PC-9 (cell line): Measurements from ENCODE around the gene ZNF774. TPM values are rescaled to one million over a fixed set of nuclear protein-coding genes. Genes with fewer than 3 reads are reported as not detected.
A peak's percentile ranks its signal among the peaks of the same experiment; 100 is the strongest.

Source experiments
- BruUV-seq: library from RNA; stranded (reverse); fragments of 400-500 nt; replicated peaks from 2 replicates; lab custom pipeline; 2021; lab: Mats Ljungman, UMichigan
- CTCF ChIA-PET: fragments of 300-600 bp; sonication (Branson Sonifier 250); formaldehyde crosslinking; loops from one replicate; lab custom pipeline; 2022; ENCODE audit warnings: antibody characterized with exemption; lab: Charles Lee
- POLR2A ChIA-PET: fragments of 300-600 bp; sonication (Branson Sonifier 250); formaldehyde crosslinking; loops from one replicate; lab custom pipeline; 2022; ENCODE audit warnings: antibody characterized with exemption; ENCODE audit not compliant: unreplicated experiment; lab: Charles Lee
- DNase-seq, 2 experiments: peaks; one replicate each; pipeline versions ENCODE4 v3.0.0 to v3.0.0-alpha.2; 2015 to 2022; ENCODE audit warnings: mixed read lengths in 1 of 2
- H2AFZ ChIP-seq: fragments of 200-600 bp; sonication (generic); 2 replicates; pipeline ENCODE4 v1.8.1; 2017; ENCODE audit warnings: antibody characterized with exemption
- H3F3A ChIP-seq: fragments of 200-600 bp; sonication (generic); 2 replicates; pipeline ENCODE4 v1.8.1; 2017; ENCODE audit warnings: antibody characterized with exemption, mild to moderate bottlenecking, low read depth; ENCODE audit not compliant: insufficient read depth
- H3K27ac ChIP-seq: fragments of 200-600 bp; sonication (generic); 2 replicates; pipeline ENCODE4 v1.6.1; 2016; ENCODE audit warnings: mixed run types
- H3K27me3 ChIP-seq: fragments of 200-600 bp; sonication (generic); 2 replicates; pipeline ENCODE4 v1.6.1; 2016; ENCODE audit warnings: low read depth, mixed run types; ENCODE audit not compliant: insufficient read depth
- H3K36me3 ChIP-seq: fragments of 200-600 bp; sonication (generic); 2 replicates; pipeline ENCODE4 v1.6.1; 2016; ENCODE audit warnings: low read depth, mixed run types
- H3K4me1 ChIP-seq: fragments of 200-600 bp; sonication (generic); replicated peaks from 2 replicates; pipeline ENCODE4 v1.6.1; 2016; ENCODE audit warnings: mixed run types; ENCODE audit not compliant: insufficient read depth
- H3K4me2 ChIP-seq: fragments of 200-600 bp; sonication (generic); 2 replicates; pipeline ENCODE4 v1.6.1; 2017; ENCODE audit warnings: mixed run types
- H3K4me3 ChIP-seq: fragments of 200-600 bp; sonication (generic); 2 replicates; pipeline ENCODE4 v1.6.1; 2016; ENCODE audit warnings: mixed run types
- H3K79me2 ChIP-seq: fragments of 200-600 bp; sonication (generic); 2 replicates; pipeline ENCODE4 v1.6.1; 2017; ENCODE audit warnings: low read depth, mixed run types
- H3K9me2 ChIP-seq: fragments of 200-600 bp; sonication (generic); 2 replicates; pipeline ENCODE4 v1.8.1; 2017; ENCODE audit warnings: mild to moderate bottlenecking; ENCODE audit not compliant: insufficient read depth
- H3K9me3 ChIP-seq: fragments of 200-600 bp; sonication (generic); 2 replicates; pipeline ENCODE4 v1.8.1; 2016; ENCODE audit warnings: low read depth; ENCODE audit not compliant: insufficient read depth
- H4K20me1 ChIP-seq: fragments of 200-600 bp; sonication (generic); 2 replicates; pipeline ENCODE4 v1.8.1; 2017; ENCODE audit not compliant: insufficient read depth
- CTCF ChIP-seq: fragments of 200-600 bp; sonication (generic); conservative IDR thresholded peaks from 2 replicates; pipeline ENCODE4 v1.6.1; 2017; ENCODE audit warnings: mixed run types, antibody characterized with exemption, mild to moderate bottlenecking, moderate library complexity
- EZH2 ChIP-seq: fragments of 200-600 bp; sonication (generic); IDR thresholded peaks from 2 replicates; pipeline ENCODE4 v1.8.0; 2017; ENCODE audit warnings: antibody characterized with exemption, low read depth
- intact Hi-C: fragments of 100-400 bp; cut with micrococcal nuclease; formaldehyde crosslinking; loops from one replicate; pipeline ENCODE4 v1.10.0; 2022; ENCODE audit not compliant: unreplicated experiment
- total RNA-seq: library from RNA; stranded (reverse); gene quantifications from 2 replicates; pipeline ENCODE4 v1.2.3, GENCODE V29; 2021

Gene ZNF774
- total RNA-seq, 1 experiment from 2014 or later, result 6.3 TPM

- POLR2A ChIA-PET, result no interaction called here
- intact Hi-C loops, result loop anchor here (5.0 kb wide), 1 partner anchor 79 kb away; no protein-coding TSS in a partner anchor
- peaks cover 8% of the 10 kb centered on the region; the same call in 1 of the 2 replicates for H4K20me1 ChIP-seq
- H3K36me3 ChIP-seq, result peaks cover 6% of the 10 kb centered on the region
- no peaks in the 10 kb centered on the region for H3K9me3 ChIP-seq
- H3K27ac ChIP-seq, result peak overlapping the region; percentile 88
- H3K9me2 ChIP-seq, result no peaks in the 10 kb centered on the region
- H3K4me2 ChIP-seq, result peak overlapping the region; percentile 79
- no TSS peak for BruUV-seq
- DNase-seq, result no peak
- H3K79me2 ChIP-seq, result peaks cover 93% of the 10 kb centered on the region
- H3K4me3 ChIP-seq, result peak overlapping the region; percentile 35; the same call in 1 of the 2 replicates
- CTCF ChIA-PET, result interaction anchor here (0.6 kb wide), 1 partner anchor 42 kb away, joined by 3 read pairs; no protein-coding TSS in a partner anchor
- peaks cover 65% of the 10 kb centered on the region for H3K4me1 ChIP-seq
- TF ChIP-seq EZH2, result no peak
- TF ChIP-seq CTCF, result no peak
- no peaks in the 10 kb centered on the region for H3K27me3 ChIP-seq
- no peak overlapping the region for H2AFZ ChIP-seq
- H3F3A ChIP-seq, result peaks cover 50% of the 10 kb centered on the region
These were observed 49.4 kb downstream of the ZNF774 start for GRCh38 chr15:90401495-90401894.

- Histone ChIP-seq H4K20me1 (peaks cover 8% of the 10 kb centered on the region; the same call in 1 of the 2 replicates), H2AFZ (no peak overlapping the region), H3K36me3 (peaks cover 5% of the 10 kb centered on the region; the same call in 1 of the 2 replicates), H3K79me2 (peaks cover 93% of the 10 kb centered on the region), H3K4me3 (peak overlapping the region; percentile 35; the same call in 1 of the 2 replicates), H3K4me1 (peaks cover 73% of the 10 kb centered on the region), H3K27me3 (no peaks in the 10 kb centered on the region), H3K9me2 (no peaks in the 10 kb centered on the region), H3F3A (peaks cover 50% of the 10 kb centered on the region), H3K27ac (peak overlapping the region; percentile 88), H3K4me2 (peak overlapping the region; percentile 79), H3K9me3 (no peaks in the 10 kb centered on the region)
- peak; percentile 57 to 91 for DNase-seq
- CTCF ChIA-PET, result no interaction called here
- no TSS peak for BruUV-seq
- POLR2A ChIA-PET, result interaction anchor here (1.0 kb wide), 1 partner anchor 14 kb away, joined by 9 read pairs; the partner anchor contains the start of gene IQGAP1
- TF ChIP-seq EZH2, result no peak
- intact Hi-C loops, result loop anchor here (1.0 to 5.0 kb wide), 4 partner anchors 11 to 80 kb away; no protein-coding TSS in a partner anchor
These were observed 50.1 kb downstream of the ZNF774 start for GRCh38 chr15:90402223-90402622.

- intact Hi-C loops, result loop anchor here (1.0 to 5.0 kb wide), 4 partner anchors 11 to 80 kb away; no protein-coding TSS in a partner anchor
- Histone ChIP-seq H3K4me1 (peaks cover 78% of the 10 kb centered on the region), H3F3A (peaks cover 50% of the 10 kb centered on the region), H3K9me2 (no peaks in the 10 kb centered on the region), H3K4me3 (no peak overlapping the region), H3K79me2 (peaks cover 94% of the 10 kb centered on the region), H3K4me2 (peak overlapping the region; percentile 79), H2AFZ (no peak overlapping the region), H4K20me1 (peaks cover 8% of the 10 kb centered on the region; the same call in 1 of the 2 replicates), H3K36me3 (peaks cover 8% of the 10 kb centered on the region), H3K27me3 (no peaks in the 10 kb centered on the region), H3K9me3 (no peaks in the 10 kb centered on the region), H3K27ac (peak overlapping the region; percentile 88)
- no peak for TF ChIP-seq EZH2
- no peak for TF ChIP-seq CTCF
- ChIA-PET POLR2A (interaction anchor here (1.0 kb wide), 1 partner anchor 15 kb away, joined by 9 read pairs; the partner anchor contains the start of gene IQGAP1), CTCF (no interaction called here)
- no TSS peak for BruUV-seq
- DNase-seq, result no peak
These were observed 50.7 kb downstream of the ZNF774 start for GRCh38 chr15:90402767-90403166.
